Epidermal melanocyte (primary cell): ENCODE measurements around the gene SEMA4D.

Experiments
- DNase-seq: peaks from one replicate; pipeline ENCODE4 v3.0.0; 2011; ENCODE audit warnings: low spot score; ENCODE audit not compliant: insufficient read length

The SEMA4D gene

GRCh38 chr9:89497978-89498851, at the start of gene SEMA4D:
SEMA4D (minus strand) TSS chr9:89498113; CDS start chr9:89405456, 92,657 bp downstream.
- DNase-seq: no peak

- DNase-seq: no peak
These were observed 49.1 kb upstream of the SEMA4D start for GRCh38 chr9:89547000-89547399.

GRCh38 chr9:89544279-89544661, 46.4 kb upstream of the SEMA4D start:
- DNase-seq: no peak

GRCh38 chr9:89543621-89544278, 45.8 kb upstream of the SEMA4D start:
- no peak for DNase-seq

- no peak for DNase-seq
These were observed 45.2 kb upstream of the SEMA4D start for GRCh38 chr9:89543111-89543510.

GRCh38 chr9:89542401-89543021, 44.6 kb upstream of the SEMA4D start:
- DNase-seq: no peak

GRCh38 chr9:89541798-89542197, 43.9 kb upstream of the SEMA4D start:
- no peak for DNase-seq

- no peak for DNase-seq
These were observed 41.5 kb upstream of the SEMA4D start for GRCh38 chr9:89539374-89539773.

GRCh38 chr9:89538871-89539270, 41.0 kb upstream of the SEMA4D start:
- DNase-seq: no peak

GRCh38 chr9:89537166-89537565, 39.3 kb upstream of the SEMA4D start:
- DNase-seq: no peak

GRCh38 chr9:89536600-89536999, 38.7 kb upstream of the SEMA4D start:
- no peak for DNase-seq

- no peak for DNase-seq
These were observed 38.2 kb upstream of the SEMA4D start for GRCh38 chr9:89536145-89536574.

- DNase-seq: no peak
These were observed 37.5 kb upstream of the SEMA4D start for GRCh38 chr9:89535461-89535860.

- no peak for DNase-seq
These were observed 36.8 kb upstream of the SEMA4D start for GRCh38 chr9:89534515-89535287.

- no peak for DNase-seq
These were observed 35.6 kb upstream of the SEMA4D start for GRCh38 chr9:89533411-89534095.

GRCh38 chr9:89532944-89533343, 35.0 kb upstream of the SEMA4D start:
- no peak for DNase-seq

GRCh38 chr9:89532478-89532877, 34.6 kb upstream of the SEMA4D start:
- no peak for DNase-seq

GRCh38 chr9:89531766-89532165, 33.9 kb upstream of the SEMA4D start:
- DNase-seq: no peak

- no peak for DNase-seq
These were observed 32.8 kb upstream of the SEMA4D start for GRCh38 chr9:89530726-89531125.

- no peak for DNase-seq
These were observed 31.5 kb upstream of the SEMA4D start for GRCh38 chr9:89529243-89530035.
